Gastrocnemius medialis (tissue), 4 donors: ENCODE data around the gene TRIO.

Experiments
- CTCF ChIP-seq, 5 experiments: fragments of 450-650 bp in 3 of 5; fragments of 200-600 bp in 2 of 5; sonication (generic) in 2 of 5; IDR thresholded peaks in 4 of 5; conservative IDR thresholded peaks in 1 of 5; 1 replicate in 4 of 5; 2 replicates in 1 of 5; pipeline ENCODE4 v1.5.1; 2016 to 2019; ENCODE audit warnings: antibody characterized with exemption in 5 of 5, mild to moderate bottlenecking in 3 of 5, moderate library complexity in 3 of 5
- POLR2A ChIP-seq, 2 donors: fragments of 450-650 bp; IDR thresholded peaks; one replicate each; pipeline ENCODE4 v1.6.1; 2017; ENCODE audit warnings: antibody characterized with exemption in 2 of 2, mild to moderate bottlenecking in 2 of 2, moderate library complexity in 2 of 2

GRCh38 chr5:14109041-14109747, 33.9 kb upstream of the TRIO start:
- TF ChIP-seq POLR2A (IDR thresholded peaks at IDR 0.05): no peak
- TF ChIP-seq CTCF (IDR thresholded peaks at IDR 0.05 in 4 of 5, conservative IDR thresholded peaks at IDR 0.05 in 1 of 5): no peak
